GM21825 (cell line): ENCODE measurements around the gene PLCB2.

Source experiments
- ATAC-seq: cut with Tn5 transposase; IDR thresholded peaks from one replicate; pipeline ENCODE4 v1.9.1; 2021; ENCODE audit warnings: mild to moderate bottlenecking, moderate library complexity; ENCODE audit not compliant: unreplicated experiment

PLCB2 gene

GRCh38 chr15:40272485-40273056 is 35.2 kb downstream of the PLCB2 start:
- no peak for ATAC-seq

- ATAC-seq: no peak
Measured at GRCh38 chr15:40271685-40272484, 35.9 kb downstream of the PLCB2 start.

DNA sequence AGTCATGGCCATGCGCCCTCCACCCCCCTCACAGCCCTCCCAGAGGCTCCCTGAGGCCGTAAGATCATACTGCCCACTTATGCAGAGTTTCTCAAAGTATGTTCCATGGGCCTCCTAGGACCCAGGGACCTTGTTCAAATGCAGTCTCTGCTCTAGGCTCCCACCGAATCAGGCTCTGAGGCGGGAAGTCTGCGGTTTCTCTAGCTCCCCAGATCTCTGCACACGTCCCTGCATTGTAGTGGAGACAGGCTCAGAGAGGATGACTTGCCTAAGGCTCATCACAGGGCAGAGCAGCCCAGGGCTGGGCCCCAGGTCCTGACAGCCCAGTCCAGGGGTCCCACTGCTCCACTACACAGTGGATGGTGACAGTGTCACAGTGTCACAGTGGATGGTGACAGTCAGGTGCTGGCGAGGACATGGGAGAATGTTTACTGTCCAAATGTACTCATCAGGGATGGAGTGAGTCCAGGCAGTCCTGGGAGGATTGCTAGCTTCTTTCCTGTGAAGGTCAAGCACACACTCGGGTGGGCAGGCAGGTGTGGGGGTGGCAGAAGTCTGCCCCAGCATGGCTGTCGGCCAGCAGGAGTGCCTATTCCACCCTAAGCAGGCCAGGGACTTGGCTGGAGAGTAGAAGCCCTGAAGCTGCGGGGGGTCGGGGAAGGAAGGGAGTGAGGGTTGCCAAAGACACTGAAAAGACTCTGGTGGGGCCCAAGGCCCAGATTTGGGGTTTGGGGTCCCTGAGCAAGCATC is 37.3 kb downstream of the PLCB2 start:
- ATAC-seq: no peak

DNA sequence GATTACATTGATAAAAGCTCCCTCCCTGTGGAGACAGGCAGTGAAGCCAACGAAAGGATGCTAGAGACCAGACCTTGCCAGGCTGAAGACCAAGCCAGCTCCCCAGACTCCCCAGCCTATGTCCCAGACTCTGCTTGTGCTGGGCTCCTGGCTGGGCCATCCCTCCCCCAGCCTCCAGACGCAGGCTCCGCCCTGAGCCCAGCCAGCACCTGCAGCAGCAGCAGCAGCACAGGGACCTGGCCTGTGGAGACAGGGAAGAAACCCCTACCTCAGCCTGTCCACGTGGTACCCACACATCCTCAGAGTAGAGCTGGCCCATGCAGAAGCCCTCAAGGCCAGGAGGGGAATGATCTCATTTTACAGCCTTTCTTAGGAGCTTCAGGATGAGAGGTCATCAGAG is 38.1 kb downstream of the PLCB2 start:
- ATAC-seq: no peak

- no peak for ATAC-seq
Measured at GRCh38 chr15:40267670-40268069, 40.1 kb downstream of the PLCB2 start.

GRCh38 chr15:40266828-40267304 is 40.9 kb downstream of the PLCB2 start:
- ATAC-seq: no peak

DNA sequence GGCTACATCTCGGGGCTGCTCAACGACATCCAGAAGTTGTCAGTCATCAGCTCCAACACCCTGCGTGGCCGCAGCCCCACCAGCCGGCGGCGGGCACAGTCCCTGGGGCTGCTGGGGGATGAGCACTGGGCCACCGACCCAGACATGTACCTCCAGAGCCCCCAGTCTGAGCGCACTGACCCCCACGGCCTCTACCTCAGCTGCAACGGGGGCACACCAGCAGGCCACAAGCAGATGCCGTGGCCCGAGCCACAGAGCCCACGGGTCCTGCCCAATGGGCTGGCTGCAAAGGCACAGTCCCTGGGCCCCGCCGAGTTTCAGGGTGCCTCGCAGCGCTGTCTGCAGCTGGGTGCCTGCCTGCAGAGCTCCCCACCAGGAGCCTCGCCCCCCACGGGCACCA is 41.9 kb downstream of the PLCB2 start:
- no peak for ATAC-seq

- ATAC-seq: no peak
Measured at GRCh38 chr15:40265355-40265754, 42.4 kb downstream of the PLCB2 start.

DNA sequence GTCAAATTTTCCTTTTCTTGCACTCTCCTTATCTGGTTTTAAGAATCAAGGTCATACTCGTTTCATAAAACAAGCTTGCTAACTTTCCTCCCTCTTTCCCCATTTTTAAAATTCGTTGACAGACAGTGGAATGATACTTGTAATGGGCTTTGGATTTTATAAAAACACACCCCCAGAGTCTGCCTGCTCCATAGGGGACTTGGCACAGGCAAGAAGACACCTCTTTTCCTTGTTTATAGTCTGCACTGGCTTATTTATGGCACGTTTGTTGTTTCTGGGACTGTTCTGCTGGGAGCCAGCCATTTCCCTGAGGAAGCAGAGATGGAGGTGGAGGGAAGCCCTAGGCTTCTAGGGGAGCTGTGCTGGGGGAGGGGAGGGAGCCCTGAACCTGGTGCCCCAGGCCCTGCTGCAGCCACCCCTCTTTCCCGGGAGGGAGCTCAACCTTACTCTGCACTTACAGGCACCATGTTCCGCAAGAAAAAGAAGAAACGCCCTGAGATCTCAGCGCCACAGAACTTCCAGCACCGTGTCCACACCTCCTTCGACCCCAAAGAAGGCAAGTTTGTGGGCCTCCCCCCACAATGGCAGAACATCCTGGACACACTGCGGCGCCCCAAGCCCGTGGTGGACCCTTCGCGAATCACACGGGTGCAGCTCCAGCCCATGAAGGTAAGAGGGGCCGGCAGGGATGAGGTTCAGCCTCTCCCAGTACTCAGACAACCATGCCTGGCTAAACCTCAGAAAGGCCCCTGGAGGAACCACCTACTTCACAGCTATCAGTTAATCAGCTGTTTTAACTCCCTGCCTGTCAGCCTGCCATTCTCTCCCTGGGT is 43.2 kb downstream of the PLCB2 start:
- no peak for ATAC-seq

- ATAC-seq: no peak
Measured at GRCh38 chr15:40263024-40263754, 44.5 kb downstream of the PLCB2 start.

DNA sequence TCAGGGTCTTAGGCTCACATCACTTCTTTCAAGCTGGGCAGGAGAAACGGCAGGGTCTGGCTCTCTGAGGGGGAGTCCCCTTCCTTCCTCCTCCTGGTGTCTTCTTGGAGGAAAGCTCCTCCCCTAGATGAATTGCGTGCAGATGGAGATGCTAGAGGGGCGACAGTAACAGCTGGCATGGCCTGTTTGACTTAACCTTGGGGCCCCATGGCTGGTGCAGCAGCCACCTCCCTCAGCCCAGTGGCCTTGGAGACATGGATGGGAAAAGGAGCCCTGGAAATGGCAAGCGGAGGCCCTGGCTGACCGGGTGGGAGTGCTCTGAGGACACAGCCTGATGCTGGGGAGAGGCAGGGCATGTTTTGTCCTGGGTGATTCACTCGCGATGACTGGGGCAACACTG is 48.7 kb downstream of the PLCB2 start:
- ATAC-seq: no peak

GRCh38 chr15:40258544-40258943 is 49.2 kb downstream of the PLCB2 start:
- no peak for ATAC-seq

DNA sequence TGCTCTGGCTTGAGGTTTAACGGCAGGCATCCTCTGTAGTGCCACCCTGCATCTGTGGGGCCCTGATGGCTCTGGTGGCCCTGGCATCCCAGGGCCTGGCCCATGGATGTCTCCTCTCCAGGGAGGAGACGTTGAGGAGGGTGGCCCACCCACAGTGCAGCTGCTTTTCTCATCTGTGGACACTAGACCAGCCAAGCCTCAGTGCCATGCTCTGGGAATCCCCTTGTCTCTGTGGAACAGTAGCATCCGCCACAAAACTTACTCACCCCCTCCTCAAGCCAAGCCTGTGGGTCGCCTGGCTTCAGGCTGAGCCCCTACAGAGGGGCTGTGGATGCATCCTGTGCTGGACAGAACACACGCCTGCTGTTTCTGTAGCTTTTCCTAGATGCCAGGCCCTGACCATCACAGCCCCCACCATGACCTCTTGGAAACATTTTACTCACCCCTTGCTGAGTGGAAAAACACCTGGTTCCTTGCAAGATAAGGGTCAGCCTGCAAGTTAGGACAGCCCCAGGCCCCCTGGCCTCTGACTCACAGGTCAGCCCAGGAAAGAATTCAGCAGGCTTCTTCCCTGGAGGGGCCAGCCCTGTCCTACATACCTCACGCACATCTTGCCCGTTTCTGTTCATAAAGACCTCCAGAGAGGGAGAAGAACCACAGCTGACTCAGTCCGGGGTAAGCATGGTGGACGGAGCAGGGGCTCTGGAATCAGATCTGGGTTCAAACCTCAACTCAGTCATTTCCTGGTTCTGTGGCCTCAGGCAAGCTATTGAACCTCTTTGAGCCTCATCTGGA is 49.9 kb downstream of the PLCB2 start:
- ATAC-seq: no peak

DNA sequence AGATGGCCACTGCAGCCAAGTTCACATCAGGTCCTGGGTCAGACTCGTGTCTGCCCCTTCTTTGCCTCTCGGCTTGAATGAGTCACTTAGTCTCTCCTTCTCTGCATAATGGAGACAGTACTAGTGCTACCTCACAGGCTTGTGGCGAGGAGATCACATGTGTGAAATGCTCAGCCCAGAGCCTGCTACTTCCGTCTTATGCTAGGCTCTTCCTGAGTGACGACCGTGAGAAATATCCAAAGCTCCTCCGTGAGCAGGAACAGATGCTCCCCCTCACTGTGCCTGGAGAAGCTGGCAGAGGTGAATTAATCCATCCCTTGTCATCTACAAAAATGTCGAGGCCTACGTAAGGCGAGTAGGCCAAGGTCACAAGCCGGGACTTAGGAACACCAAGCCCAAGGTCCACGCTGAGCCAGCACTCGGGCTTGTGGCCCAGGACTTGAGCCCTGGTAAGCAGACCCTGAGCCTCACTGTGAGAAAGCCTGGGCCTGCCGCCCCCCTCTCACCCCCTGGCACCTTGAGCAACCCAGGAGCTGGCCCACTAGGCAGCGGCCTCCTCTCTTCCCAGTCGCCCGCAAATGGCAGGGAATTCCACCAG is 51.0 kb downstream of the PLCB2 start:
- ATAC-seq: no peak

DNA sequence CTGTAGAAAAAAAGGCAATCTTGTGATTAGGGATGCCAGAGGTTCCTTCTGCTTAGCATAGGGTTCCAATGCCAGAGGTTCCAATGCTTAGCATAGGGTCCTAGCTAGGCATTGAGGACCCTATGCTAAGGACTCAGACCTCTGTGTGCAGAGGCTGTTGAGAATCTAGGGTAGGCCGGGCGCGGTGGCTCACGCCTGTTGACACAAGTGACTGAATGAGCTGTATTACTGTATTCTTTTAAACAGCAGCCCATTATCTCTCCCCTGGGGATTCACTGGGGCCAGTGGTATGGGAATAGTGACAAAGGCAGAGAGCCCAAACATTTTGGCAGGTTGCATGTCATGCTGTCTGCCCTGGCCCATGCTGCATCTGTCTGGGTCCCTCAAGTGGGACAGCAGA is 52.7 kb downstream of the PLCB2 start:
- ATAC-seq: no peak

DNA sequence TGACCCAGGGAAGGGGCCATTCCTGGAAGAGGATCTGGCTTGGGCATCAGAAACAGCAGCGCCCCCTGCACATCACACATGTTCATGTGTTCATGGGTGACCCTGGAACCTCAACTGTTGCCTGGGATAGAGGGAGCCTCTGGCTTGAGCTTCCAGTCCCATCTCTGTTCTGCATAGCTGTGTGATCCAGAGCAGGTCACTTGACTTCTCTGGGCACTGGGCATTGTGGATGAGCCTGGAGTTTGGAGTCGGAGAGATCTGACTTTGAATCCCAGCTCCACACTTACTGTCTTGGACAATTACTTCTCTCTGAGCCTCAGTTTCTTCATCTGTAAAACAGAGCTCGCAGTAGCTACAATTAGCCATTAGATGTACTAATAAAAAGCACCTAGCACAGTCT is 53.3 kb downstream of the PLCB2 start:
- ATAC-seq: no peak

- no peak for ATAC-seq
Measured at GRCh38 chr15:40253167-40253790, 54.5 kb downstream of the PLCB2 start.

GRCh38 chr15:40252438-40253166 is 55.1 kb downstream of the PLCB2 start:
- ATAC-seq: no peak
